ENCODE results near the gene RNU2-1.
"Not testable (repeated sequence)": the region's sequence is repeated elsewhere in the genome, so short reads cannot be mapped to it uniquely, and the experiment has no call there.

RNU2-1 gene

GRCh38 chr17:43233877-43234276, at the start of gene RNU2-1:
Gene RNU2-1 (minus strand): TSS chr17:43233977.
- not testable (repeated sequence) for DNase-seq

- not testable (repeated sequence) for DNase-seq
Observed at GRCh38 chr17:43272914-43273313, 39.1 kb upstream of the RNU2-1 start.

GRCh38 chr17:43272483-43272882, 38.7 kb upstream of the RNU2-1 start:
- DNase-seq: not testable (repeated sequence)

- not testable (repeated sequence) for DNase-seq
Observed at GRCh38 chr17:43270552-43271504, 37.1 kb upstream of the RNU2-1 start.

GRCh38 chr17:43246456-43246855, 12.7 kb upstream of the RNU2-1 start:
- DNase-seq: not testable (repeated sequence)

GRCh38 chr17:43240596-43241352, 7.0 kb upstream of the RNU2-1 start:
- DNase-seq: not testable (repeated sequence)

- DNase-seq: not testable (repeated sequence)
Observed at GRCh38 chr17:43239597-43239996, 5.8 kb upstream of the RNU2-1 start.

GRCh38 chr17:43233263-43233662, 514 bp downstream of the RNU2-1 start:
- not testable (repeated sequence) for DNase-seq

GRCh38 chr17:43232021-43232699, 1.6 kb downstream of the RNU2-1 start:
- DNase-seq: not testable (repeated sequence)

GRCh38 chr17:43231205-43232020, 2.4 kb downstream of the RNU2-1 start:
- DNase-seq: not testable (repeated sequence)

GRCh38 chr17:43228020-43228782, 5.6 kb downstream of the RNU2-1 start, which contains the start of gene CCDC200:
Gene CCDC200 (minus strand): TSS chr17:43228623. CDS start chr17:43228554, 69 bp downstream.
- DNase-seq: not testable (repeated sequence)

GRCh38 chr17:43226393-43226792, 7.4 kb downstream of the RNU2-1 start:
- DNase-seq: no peak

- DNase-seq: no peak
Observed at GRCh38 chr17:43224146-43224705, 9.6 kb downstream of the RNU2-1 start.

- DNase-seq: no peak
Observed at GRCh38 chr17:43220511-43221125, 13.2 kb downstream of the RNU2-1 start.

GRCh38 chr17:43219746-43220380, 13.9 kb downstream of the RNU2-1 start:
- no peak for DNase-seq

- no peak for DNase-seq
Observed at GRCh38 chr17:43219001-43219400, 14.8 kb downstream of the RNU2-1 start.

- DNase-seq: no peak
Observed at GRCh38 chr17:43217614-43218087, 16.1 kb downstream of the RNU2-1 start.

GRCh38 chr17:43216762-43217613, 16.8 kb downstream of the RNU2-1 start:
- DNase-seq: no peak

- no peak for DNase-seq
Observed at GRCh38 chr17:43216369-43216761, 17.4 kb downstream of the RNU2-1 start.
